ENCODE data around the gene PFN1. TPM values are rescaled to one million over a fixed set of nuclear protein-coding genes. Genes with fewer than 3 reads are reported as not detected.
A peak's percentile ranks its signal among the peaks of the same experiment; 100 is the strongest.

Gene PFN1
- total and polyA plus RNA-seq, 8 donors: 63.6 to 195 (median 138) TPM

GRCh38 chr17:4947010-4947410, 1.3 kb downstream of the PFN1 start:
- DNase-seq: no peak

GRCh38 chr17:4946312-4946976, 1.9 kb downstream of the PFN1 start:
- Histone ChIP-seq H3K36me3 (peaks cover 0 to 23% (median 0%) of the 10 kb centered on the region in 3 donors), H3K4me1 (peaks cover under 1 to 31% (median 10%) of the 10 kb centered on the region in 3 donors), H3K27ac (no peak overlapping the region), H3K27me3 (no peaks in the 10 kb centered on the region), H3K9me3 (no peaks in the 10 kb centered on the region), H3K4me3 (peak overlapping the region in 3 of 4 donors; percentile 96 to 100 (median 98))
- TF ChIP-seq CTCF (IDR thresholded peaks at IDR 0.05): no peak
- ATAC-seq (no peak), FAIRE-seq (no peak), DNase-seq (peak in 1 of 6 donors; percentile 20)
- intact Hi-C loops (cut with DNase I): no loop called here
- WGBS, 2 donors: 28 to 38% methylated on average over 16 of the region's 16 CpGs

More at GRCh38 chr17:4947010-4947410, 1.3 kb downstream of the PFN1 start:
- H3K4me1 ChIP-seq: peaks cover 0 to 25% (median 6%) of the 10 kb centered on the region in 3 donors
- no peak for TF ChIP-seq CTCF (IDR thresholded peaks at IDR 0.05)
- FAIRE-seq (no peak), ATAC-seq (no peak)
- peak overlapping the region; percentile 81 to 99 (median 94) for H3K27ac ChIP-seq
- no peaks in the 10 kb centered on the region for H3K9me3 ChIP-seq
- WGBS, 2 donors: 4 to 7% methylated on average over 7 of the region's 7 CpGs
- no peaks in the 10 kb centered on the region for H3K27me3 ChIP-seq
- intact Hi-C loops (cut with DNase I): no loop called here
- H3K4me3 ChIP-seq: peak overlapping the region; percentile 94 to 100 (median 97)
- peaks cover 0 to 23% (median 0%) of the 10 kb centered on the region in 3 donors for H3K36me3 ChIP-seq

- WGBS, 2 donors: 27 to 39% methylated on average over 4 of the region's 4 CpGs
- FAIRE-seq: no peak
- no peaks in the 10 kb centered on the region for H3K9me3 ChIP-seq
- intact Hi-C loops (cut with DNase I): no loop called here
- no peak overlapping the region for H3K27ac ChIP-seq
- no peak for DNase-seq
- ATAC-seq: no peak
- H3K4me1 ChIP-seq: peaks cover 5 to 36% (median 14%) of the 10 kb centered on the region in 3 donors
- peak overlapping the region in 2 of 4 donors; percentile 98 to 100 for H3K4me3 ChIP-seq
- peaks cover 0 to 23% (median 0%) of the 10 kb centered on the region in 3 donors for H3K36me3 ChIP-seq
- TF ChIP-seq CTCF (IDR thresholded peaks at IDR 0.05): no peak
- H3K27me3 ChIP-seq: no peaks in the 10 kb centered on the region
These were observed 2.4 kb downstream of the PFN1 start for GRCh38 chr17:4945944-4946280.

GRCh38 chr17:4945176-4945943, 3.0 kb downstream of the PFN1 start:
- Histone ChIP-seq H3K36me3 (peaks cover 0 to 23% (median 0%) of the 10 kb centered on the region in 3 donors), H3K4me3 (peak overlapping the region in 1 of 4 donors; percentile 98), H3K27me3 (no peaks in the 10 kb centered on the region), H3K4me1 (peaks cover 5 to 34% (median 14%) of the 10 kb centered on the region in 3 donors), H3K27ac (peak overlapping the region in 3 of 4 donors; percentile 3 to 17 (median 15)), H3K9me3 (no peaks in the 10 kb centered on the region)
- intact Hi-C loops (cut with DNase I): no loop called here
- TF ChIP-seq CTCF (IDR thresholded peaks at IDR 0.05): no peak
- FAIRE-seq (no peak), ATAC-seq (peak in 3 of 4 donors; percentile 7 to 24 (median 15)), DNase-seq (peak; percentile 63 to 81 (median 70))
- 53 to 65% methylated on average over 7 of the region's 7 CpGs for WGBS, 2 donors

Data from pancreas (tissue), 10 donors.